Measurements from ENCODE around the gene RAB3B. TPM values are rescaled to one million over a fixed set of nuclear protein-coding genes. Genes with fewer than 3 reads are reported as not detected.
A peak's percentile ranks its signal among the peaks of the same experiment; 100 is the strongest.

RAB3B gene
- total and polyA plus RNA-seq, 9 of the 15 experiments (the other 6 are each of a cell fraction or from before 2014, with no cell fraction given), result 0.07 to 0.47 (median 0.27) TPM

DNA sequence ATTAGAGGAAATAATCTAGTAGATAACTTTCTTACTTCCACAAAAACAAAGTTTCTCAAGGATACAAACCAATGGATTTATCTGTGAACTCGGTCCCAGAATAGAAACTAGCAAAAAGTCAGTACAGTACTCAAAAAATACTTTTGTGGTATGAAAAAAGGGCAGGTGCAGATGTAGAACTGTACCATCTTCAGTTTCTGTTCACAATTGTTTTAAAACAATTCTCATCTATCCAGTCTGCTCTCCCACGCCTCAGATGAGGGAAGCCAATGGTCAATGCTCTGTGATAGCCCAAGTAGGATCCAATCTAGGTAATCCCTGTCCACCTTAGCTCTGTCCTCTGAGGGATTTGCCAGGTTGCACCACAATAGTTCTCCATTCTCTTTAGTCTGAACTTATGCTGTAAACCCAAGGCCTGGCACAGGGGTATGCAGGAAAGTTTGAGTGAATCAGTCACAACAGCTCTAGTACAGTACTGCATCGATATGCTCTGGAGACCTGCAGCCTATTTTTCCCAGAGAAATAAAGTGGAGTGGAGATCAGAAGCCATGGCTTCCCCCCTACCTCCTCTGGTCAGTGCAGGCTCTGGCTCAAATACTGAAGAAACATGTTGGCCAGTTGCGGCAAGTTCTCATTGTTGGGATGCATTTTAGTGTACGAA is 41.8 kb upstream of the RAB3B start:
- intact Hi-C loops (cut with micrococcal nuclease), result loop anchor here (1.0 kb wide), 1 partner anchor 23 kb away; the partner anchor contains the start of gene TXNDC12
- FAIRE-seq, result peak; percentile 51

More for the DNA sequence above, 41.8 kb upstream of the RAB3B start:
- BruUV-seq (replicated peaks), result no TSS peak
- H3K4me1 ChIP-seq (replicated peaks in 1 of 2; ENCODE audit: control insufficient read depth in 2 of 2, insufficient read depth in 2 of 2, low read length in 2 of 2), result peaks cover 12 to 17% of the 10 kb centered on the region in 2 experiments; a peak in 4 of 5 replicates
- H4K20me1 ChIP-seq (replicated peaks; ENCODE audit: control insufficient read depth, insufficient read depth, low read length), result peaks cover 17% of the 10 kb centered on the region
- no peaks in the 10 kb centered on the region for H3K9me1 ChIP-seq (ENCODE audit: control insufficient read depth, insufficient read depth, low read length)
- ChIA-PET POLR2A (interaction anchor here (0.5 to 2.7 kb wide), 8 partner anchors 10 to 513 kb away, joined by 3 to 15 read pairs (median 4); no protein-coding TSS in a partner anchor), CTCF (ENCODE audit: low intra/inter-chr PET ratio) (no interaction called here)
- ATAC-seq, result peak; percentile 17
- H3K9ac ChIP-seq (ENCODE audit: insufficient read depth in 1 of 2, low read depth in 2 of 2, low read length in 2 of 2), result peak overlapping the region; percentile 88 to 100
- peaks cover 36% of the 10 kb centered on the region for H3K36me3 ChIP-seq (ENCODE audit: control insufficient read depth, insufficient read depth, low read length)
- DNase-seq (ENCODE audit: extremely low read depth in 1 of 4, low spot score in 3 of 4), result peak in 2 of 4 experiments; percentile 23 to 30
- no peaks in the 10 kb centered on the region for H3K9me3 ChIP-seq (replicated peaks; ENCODE audit: control insufficient read depth, insufficient read depth, low read depth, low read length)
- 4% methylated on average over 5 of the region's 5 CpGs for WGBS (ENCODE audit: insufficient coverage, low coverage, missing lambda C conversion rate)
- peak in 1 of 2 experiments; percentile 53; a peak in 1 of 4 replicates for TF ChIP-seq FOXA3 (CRISPR knock-in tag; conservative IDR thresholded peaks at IDR 0.05 in 1 of 2, IDR thresholded peaks at IDR 0.05 in 1 of 2)
- TF ChIP-seq, protein P1, sequence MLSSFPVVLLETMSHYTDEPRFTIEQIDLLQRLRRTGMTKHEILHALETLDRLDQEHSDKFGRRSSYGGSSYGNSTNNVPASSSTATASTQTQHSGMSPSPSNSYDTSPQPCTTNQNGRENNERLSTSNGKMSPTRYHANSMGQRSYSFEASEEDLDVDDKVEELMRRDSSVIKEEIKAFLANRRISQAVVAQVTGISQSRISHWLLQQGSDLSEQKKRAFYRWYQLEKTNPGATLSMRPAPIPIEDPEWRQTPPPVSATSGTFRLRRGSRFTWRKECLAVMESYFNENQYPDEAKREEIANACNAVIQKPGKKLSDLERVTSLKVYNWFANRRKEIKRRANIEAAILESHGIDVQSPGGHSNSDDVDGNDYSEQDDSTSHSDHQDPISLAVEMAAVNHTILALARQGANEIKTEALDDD (IDR thresholded peaks at IDR 0.05), result 0 out of 2 replicates have a peak, but pooled peaks have one; percentile 26
- TF ChIP-seq ZC3H4 (CRISPR knock-in tag; IDR thresholded peaks at IDR 0.05; ENCODE audit: borderline replicate concordance), result 0 out of 2 replicates have a peak, but pooled peaks have one; percentile 66
- peak; percentile 18 for TF ChIP-seq HNRNPLL (IDR thresholded peaks at IDR 0.05; ENCODE audit: low read depth, low read length, poor library complexity, severe bottlenecking)
- no peak for TF ChIP-seq CC2D1A (IDR thresholded peaks at IDR 0.05)
- TF ChIP-seq, protein P2, sequence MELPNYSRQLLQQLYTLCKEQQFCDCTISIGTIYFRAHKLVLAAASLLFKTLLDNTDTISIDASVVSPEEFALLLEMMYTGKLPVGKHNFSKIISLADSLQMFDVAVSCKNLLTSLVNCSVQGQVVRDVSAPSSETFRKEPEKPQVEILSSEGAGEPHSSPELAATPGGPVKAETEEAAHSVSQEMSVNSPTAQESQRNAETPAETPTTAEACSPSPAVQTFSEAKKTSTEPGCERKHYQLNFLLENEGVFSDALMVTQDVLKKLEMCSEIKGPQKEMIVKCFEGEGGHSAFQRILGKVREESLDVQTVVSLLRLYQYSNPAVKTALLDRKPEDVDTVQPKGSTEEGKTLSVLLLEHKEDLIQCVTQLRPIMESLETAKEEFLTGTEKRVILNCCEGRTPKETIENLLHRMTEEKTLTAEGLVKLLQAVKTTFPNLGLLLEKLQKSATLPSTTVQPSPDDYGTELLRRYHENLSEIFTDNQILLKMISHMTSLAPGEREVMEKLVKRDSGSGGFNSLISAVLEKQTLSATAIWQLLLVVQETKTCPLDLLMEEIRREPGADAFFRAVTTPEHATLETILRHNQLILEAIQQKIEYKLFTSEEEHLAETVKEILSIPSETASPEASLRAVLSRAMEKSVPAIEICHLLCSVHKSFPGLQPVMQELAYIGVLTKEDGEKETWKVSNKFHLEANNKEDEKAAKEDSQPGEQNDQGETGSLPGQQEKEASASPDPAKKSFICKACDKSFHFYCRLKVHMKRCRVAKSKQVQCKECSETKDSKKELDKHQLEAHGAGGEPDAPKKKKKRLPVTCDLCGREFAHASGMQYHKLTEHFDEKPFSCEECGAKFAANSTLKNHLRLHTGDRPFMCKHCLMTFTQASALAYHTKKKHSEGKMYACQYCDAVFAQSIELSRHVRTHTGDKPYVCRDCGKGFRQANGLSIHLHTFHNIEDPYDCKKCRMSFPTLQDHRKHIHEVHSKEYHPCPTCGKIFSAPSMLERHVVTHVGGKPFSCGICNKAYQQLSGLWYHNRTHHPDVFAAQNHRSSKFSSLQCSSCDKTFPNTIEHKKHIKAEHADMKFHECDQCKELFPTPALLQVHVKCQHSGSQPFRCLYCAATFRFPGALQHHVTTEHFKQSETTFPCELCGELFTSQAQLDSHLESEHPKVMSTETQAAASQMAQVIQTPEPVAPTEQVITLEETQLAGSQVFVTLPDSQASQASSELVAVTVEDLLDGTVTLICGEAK (IDR thresholded peaks at IDR 0.05), result 0 out of 2 replicates have a peak, but pooled peaks have one; percentile 7
- TF ChIP-seq, protein P2 (CRISPR knock-in tag; IDR thresholded peaks at IDR 0.05), result no peak
- 0 out of 2 replicates have a peak, but pooled peaks have one; percentile 43 for TF ChIP-seq ZNF780A (CRISPR knock-in tag; IDR thresholded peaks at IDR 0.05)
- no peak for TF ChIP-seq KAT8 (IDR thresholded peaks at IDR 0.05; ENCODE audit: low read depth)
- 0 out of 2 replicates have a peak, but pooled peaks have one; percentile 10 for TF ChIP-seq ZNF232 (CRISPR knock-in tag; IDR thresholded peaks at IDR 0.05)
- peak overlapping the region; percentile 88; the same call in 2 of the 3 replicates for H3K27ac ChIP-seq (ENCODE audit: extremely low read depth, low read depth, low read length)
- in situ Hi-C loops (cut with MboI), result no loop called here
- no peaks in the 10 kb centered on the region for H3K27me3 ChIP-seq (ENCODE audit: control insufficient read depth in 2 of 2, insufficient read depth in 2 of 2, low read length in 2 of 2)
- peak overlapping the region; percentile 66 for H3K4me3 ChIP-seq
- no peak overlapping the region for H2AFZ ChIP-seq (ENCODE audit: low read depth, low read length)
- H3K4me2 ChIP-seq (ENCODE audit: insufficient read depth, low read length), result peak overlapping the region; percentile 94
- H3K79me2 ChIP-seq (ENCODE audit: control insufficient read depth, insufficient read depth, low read length), result peaks cover 37% of the 10 kb centered on the region
